ENCODE results near the gene HOXC13.

The HOXC13 gene

GRCh38 chr12:53970451-53970850 is 31.8 kb downstream of the HOXC13 start:
- DNase-seq (ENCODE audit: low read depth), result no peak

GRCh38 chr12:53971129-53971528 is 32.5 kb downstream of the HOXC13 start:
- DNase-seq (ENCODE audit: low read depth), result no peak

- DNase-seq (ENCODE audit: low read depth), result no peak
Measured at GRCh38 chr12:53971686-53972085, 33.1 kb downstream of the HOXC13 start.

- DNase-seq (ENCODE audit: low read depth), result no peak
Measured at GRCh38 chr12:53972152-53972702, 33.6 kb downstream of the HOXC13 start.

GRCh38 chr12:53972722-53973235 is 34.1 kb downstream of the HOXC13 start, which contains the start of gene HOXC11:
Gene HOXC11 (plus strand): TSS chr12:53973126. CDS start chr12:53973242, 116 bp downstream.
- DNase-seq (ENCODE audit: low read depth), result no peak

- no peak for DNase-seq (ENCODE audit: low read depth)
Measured at GRCh38 chr12:53973236-53974042, 34.8 kb downstream of the HOXC13 start.

GRCh38 chr12:53974084-53975063 is 35.7 kb downstream of the HOXC13 start, which contains the start of gene HOTAIR:
Gene HOTAIR (minus strand): TSS chr12:53974954.
- no peak for DNase-seq (ENCODE audit: low read depth)

GRCh38 chr12:53975064-53975471 is 36.4 kb downstream of the HOXC13 start:
- DNase-seq (ENCODE audit: low read depth), result no peak

GRCh38 chr12:53975479-53976152 is 37.0 kb downstream of the HOXC13 start:
- DNase-seq (ENCODE audit: low read depth), result no peak

GRCh38 chr12:53976172-53976822 is 37.7 kb downstream of the HOXC13 start:
- no peak for DNase-seq (ENCODE audit: low read depth)

- DNase-seq (ENCODE audit: low read depth), result no peak
Measured at GRCh38 chr12:53976823-53977595, 38.4 kb downstream of the HOXC13 start.

GRCh38 chr12:53977596-53978445 is 39.2 kb downstream of the HOXC13 start:
- DNase-seq (ENCODE audit: low read depth), result no peak

GRCh38 chr12:53978477-53979356 is 40.1 kb downstream of the HOXC13 start:
- DNase-seq (ENCODE audit: low read depth), result no peak

- DNase-seq (ENCODE audit: low read depth), result no peak
Measured at GRCh38 chr12:53980104-53980801, 41.6 kb downstream of the HOXC13 start.

- no peak for DNase-seq (ENCODE audit: low read depth)
Measured at GRCh38 chr12:53980802-53981496, 42.3 kb downstream of the HOXC13 start.

GRCh38 chr12:53981634-53982565 is 43.3 kb downstream of the HOXC13 start:
- DNase-seq (ENCODE audit: low read depth), result no peak

Data from CMK (cell line).